Muscle of leg (tissue), 11 donors: Measurements from ENCODE around the gene LRRC15. TPM values are rescaled to one million over a fixed set of nuclear protein-coding genes. Genes with fewer than 3 reads are reported as not detected.

Experiments
- DNase-seq: peaks from one replicate; pipeline ENCODE4 v3.0.0; 2013
- H3K27ac ChIP-seq: one replicate; pipeline ENCODE4 v1.5.1; 2013; ENCODE audit warnings: mild to moderate bottlenecking, low read length, control low read depth
- H3K27me3 ChIP-seq: one replicate; pipeline ENCODE4 v1.6.1; 2013; ENCODE audit warnings: low read length; ENCODE audit not compliant: control insufficient read depth, insufficient read depth
- H3K36me3 ChIP-seq: one replicate; pipeline ENCODE4 v1.6.1; 2013; ENCODE audit warnings: low read length; ENCODE audit not compliant: control insufficient read depth, insufficient read depth
- H3K4me1 ChIP-seq: one replicate; pipeline ENCODE4 v1.6.1; 2013; ENCODE audit warnings: low read length; ENCODE audit not compliant: control insufficient read depth, insufficient read depth
- H3K4me3 ChIP-seq: one replicate; pipeline ENCODE4 v1.5.1; 2013; ENCODE audit warnings: low read length, control low read depth
- H3K9me3 ChIP-seq: replicated peaks from 2 replicates; pipeline ENCODE4 v1.6.1; 2013; ENCODE audit warnings: low read depth, low read length; ENCODE audit not compliant: control insufficient read depth
- WGBS: methylation state at CpG from one replicate; pipeline ENCODE4 v1.1.5; 2013; ENCODE audit warnings: missing lambda C conversion rate; ENCODE audit not compliant: insufficient coverage; 5-methylcytosine and 5-hydroxymethylcytosine counted together
- polyA plus RNA-seq, 8 donors: library from polyadenylated mRNA; unstranded; fragments of 120-200 nt; gene quantifications; one replicate each; pipeline versions ENCODE4 v1.2.1 to v1.2.3, GENCODE V29; 2013; ENCODE audit warnings: inconsistent platforms in 1 of 8, low replicate concordance in 1 of 8; ENCODE audit not compliant: insufficient read length in 8 of 8, insufficient read depth in 1 of 8
- total RNA-seq: library from RNA; stranded (reverse); fragments of 120-200 nt; gene quantifications from one replicate; pipeline ENCODE4 v1.2.4, GENCODE V29; 2013

The LRRC15 gene
- total and polyA plus RNA-seq, 9 donors: 0.23 to 1.7 (median 0.61) TPM

DNA sequence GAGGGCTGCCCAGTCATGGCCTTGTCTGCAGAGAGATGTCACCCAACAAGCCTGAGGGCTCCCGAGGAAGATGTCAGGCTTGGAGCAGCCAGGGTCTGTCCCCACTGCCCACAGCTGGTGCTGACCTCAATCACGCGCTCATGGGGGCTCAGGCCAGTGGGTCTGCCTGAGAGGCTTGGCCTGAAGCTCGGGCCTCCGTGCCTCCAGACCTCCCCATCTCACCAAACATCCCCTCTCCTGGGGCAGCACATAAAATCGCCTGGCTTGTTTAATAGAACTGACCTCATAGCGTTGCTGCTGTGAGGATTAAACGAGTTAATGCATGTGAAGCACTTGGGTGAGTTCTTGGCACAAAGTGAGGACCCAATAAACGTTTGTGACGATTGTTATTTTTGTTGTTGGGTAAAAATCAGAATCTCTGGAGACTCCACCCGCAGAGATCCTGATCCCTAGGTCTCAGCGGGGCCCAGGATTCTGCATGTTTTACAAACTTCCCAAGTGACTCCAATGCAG is 3.5 kb downstream of the LRRC15 start:
- no peak overlapping the region for H3K4me3 ChIP-seq
- H3K27ac ChIP-seq: no peak overlapping the region
- H3K27me3 ChIP-seq: peaks cover 34% of the 10 kb centered on the region
- no peaks in the 10 kb centered on the region for H3K36me3 ChIP-seq
- no peak for DNase-seq
- WGBS: 62% methylated on average over 9 of the region's 12 CpGs
- H3K4me1 ChIP-seq: peaks cover 44% of the 10 kb centered on the region
- no peaks in the 10 kb centered on the region for H3K9me3 ChIP-seq

DNA sequence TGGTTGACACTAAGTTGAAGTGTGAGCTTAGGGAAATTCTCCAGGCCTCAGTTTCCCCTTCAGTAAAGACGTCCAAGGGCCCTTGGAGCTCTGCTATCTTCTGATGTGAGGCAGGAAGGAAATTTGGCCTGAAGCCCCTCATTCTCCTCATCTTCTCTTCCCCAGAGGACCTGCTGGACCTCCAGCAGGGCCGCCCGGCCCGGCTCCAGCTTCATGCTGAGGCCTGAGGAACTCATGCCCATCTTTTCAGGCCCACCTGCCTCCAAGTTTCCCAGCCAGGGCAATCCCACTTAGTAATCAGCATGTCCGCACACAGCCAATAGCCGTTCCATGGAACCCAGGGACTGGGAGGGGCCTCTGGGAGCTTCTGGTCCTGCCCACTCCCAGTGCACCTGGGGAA is 4.0 kb downstream of the LRRC15 start:
- Histone ChIP-seq H3K27ac (no peak overlapping the region), H3K4me3 (no peak overlapping the region), H3K9me3 (no peaks in the 10 kb centered on the region), H3K36me3 (no peaks in the 10 kb centered on the region), H3K27me3 (peaks cover 33% of the 10 kb centered on the region), H3K4me1 (peaks cover 44% of the 10 kb centered on the region)
- 80% methylated on average over 5 of the region's 6 CpGs for WGBS
- DNase-seq: no peak

- peak; percentile 91 for DNase-seq
These were observed 4.7 kb downstream of the LRRC15 start for GRCh38 chr3:194364652-194365434.

GRCh38 chr3:194364314-194364651 is 5.3 kb downstream of the LRRC15 start:
- H3K4me1 ChIP-seq: peaks cover 37% of the 10 kb centered on the region
- H3K4me3 ChIP-seq: no peak overlapping the region
- no CpG with 5 or more reads among the region's 3 CpGs for WGBS
- peaks cover 30% of the 10 kb centered on the region for H3K27me3 ChIP-seq
- no peaks in the 10 kb centered on the region for H3K9me3 ChIP-seq
- no peaks in the 10 kb centered on the region for H3K36me3 ChIP-seq
- H3K27ac ChIP-seq: peak overlapping the region; percentile 65
- DNase-seq: peak; percentile 18

More at GRCh38 chr3:194364652-194365434, 4.7 kb downstream of the LRRC15 start:
- no peak overlapping the region for H3K4me3 ChIP-seq
- no peaks in the 10 kb centered on the region for H3K9me3 ChIP-seq
- H3K4me1 ChIP-seq: peaks cover 43% of the 10 kb centered on the region
- H3K36me3 ChIP-seq: no peaks in the 10 kb centered on the region
- H3K27ac ChIP-seq: peak overlapping the region; percentile 65
- H3K27me3 ChIP-seq: peaks cover 33% of the 10 kb centered on the region
- 22% methylated on average over 9 of the region's 20 CpGs for WGBS

DNA sequence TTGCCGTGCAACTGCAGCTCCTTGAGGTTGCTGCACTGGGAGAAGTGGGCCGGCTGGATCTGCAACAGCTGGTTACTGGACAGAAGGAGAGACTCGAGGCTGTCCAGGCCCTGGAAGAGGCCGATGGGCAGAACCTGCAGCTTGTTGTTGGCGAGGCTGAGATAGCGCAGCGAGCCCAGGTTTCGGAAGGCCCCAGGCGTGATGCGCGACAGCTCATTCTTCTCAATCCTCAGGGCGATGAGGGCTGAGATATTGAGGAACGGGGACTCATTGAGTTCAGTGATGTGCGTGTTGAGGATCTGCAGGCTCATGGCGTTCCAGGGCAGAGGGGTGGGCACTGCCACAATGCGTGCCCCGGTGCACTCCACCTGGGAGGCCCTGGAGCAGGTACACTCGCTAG is 9.0 kb downstream of the LRRC15 start:
- H3K27me3 ChIP-seq: peaks cover 32% of the 10 kb centered on the region
- WGBS: 93% methylated on average over 18 of the region's 18 CpGs

DNA sequence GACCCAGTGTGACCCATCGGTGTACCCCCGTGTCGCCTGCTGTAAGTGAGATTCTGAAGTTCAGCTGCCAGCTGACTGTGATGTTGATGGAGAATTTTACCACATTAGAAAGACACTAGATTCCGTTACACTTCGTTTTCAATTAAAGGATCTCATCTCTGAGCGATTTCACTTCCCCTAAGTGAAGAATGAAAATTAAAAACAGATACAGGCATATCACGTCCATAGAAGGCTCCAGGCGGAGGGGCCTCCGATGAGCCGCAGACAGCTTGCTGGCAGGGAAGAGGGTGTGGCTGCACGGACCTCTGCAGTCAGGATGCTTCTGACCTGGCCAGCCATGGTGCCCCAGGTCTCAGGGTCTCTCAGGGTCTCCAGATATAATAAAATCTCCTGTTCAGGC is 11.9 kb downstream of the LRRC15 start:
- H3K4me1 ChIP-seq: no peaks in the 10 kb centered on the region
- 73% methylated on average over 4 of the region's 11 CpGs for WGBS
- no peak overlapping the region for H3K27ac ChIP-seq
- H3K9me3 ChIP-seq: no peaks in the 10 kb centered on the region
- peaks cover 35% of the 10 kb centered on the region for H3K27me3 ChIP-seq
- H3K36me3 ChIP-seq: no peaks in the 10 kb centered on the region
- no peak for DNase-seq
- H3K4me3 ChIP-seq: no peak overlapping the region

More for the DNA sequence above, 9.0 kb downstream of the LRRC15 start:
- H3K4me1 ChIP-seq: peaks cover 17% of the 10 kb centered on the region
- no peak for DNase-seq
- H3K9me3 ChIP-seq: no peaks in the 10 kb centered on the region
- no peaks in the 10 kb centered on the region for H3K36me3 ChIP-seq
- no peak overlapping the region for H3K27ac ChIP-seq
- no peak overlapping the region for H3K4me3 ChIP-seq

DNA sequence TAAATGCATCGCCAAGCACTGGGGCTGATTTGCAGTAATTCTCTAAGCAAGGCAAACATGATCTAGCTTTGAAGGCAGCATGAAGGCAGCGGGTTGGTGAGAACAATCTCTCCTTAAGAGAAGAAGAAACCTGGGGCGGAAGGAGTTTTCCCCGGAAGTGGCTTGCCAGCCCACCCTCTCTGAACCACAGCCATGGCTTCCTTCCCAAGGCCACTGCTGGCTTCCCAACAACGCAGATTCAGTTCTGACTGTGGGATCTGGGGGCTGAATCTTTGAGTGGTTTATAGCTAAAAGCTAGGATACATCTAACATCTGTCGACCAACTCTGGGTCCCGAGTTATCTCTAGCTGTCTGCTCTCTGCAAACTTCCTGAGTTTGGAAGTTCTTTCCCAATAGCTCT is 14.2 kb downstream of the LRRC15 start:
- H3K27ac ChIP-seq: no peak overlapping the region
- no peak overlapping the region for H3K4me3 ChIP-seq
- H3K36me3 ChIP-seq: no peaks in the 10 kb centered on the region
- DNase-seq: no peak
- no peaks in the 10 kb centered on the region for H3K9me3 ChIP-seq
- H3K4me1 ChIP-seq: no peaks in the 10 kb centered on the region
- peaks cover 28% of the 10 kb centered on the region for H3K27me3 ChIP-seq
- WGBS: 61% methylated on average over 3 of the region's 7 CpGs

DNA sequence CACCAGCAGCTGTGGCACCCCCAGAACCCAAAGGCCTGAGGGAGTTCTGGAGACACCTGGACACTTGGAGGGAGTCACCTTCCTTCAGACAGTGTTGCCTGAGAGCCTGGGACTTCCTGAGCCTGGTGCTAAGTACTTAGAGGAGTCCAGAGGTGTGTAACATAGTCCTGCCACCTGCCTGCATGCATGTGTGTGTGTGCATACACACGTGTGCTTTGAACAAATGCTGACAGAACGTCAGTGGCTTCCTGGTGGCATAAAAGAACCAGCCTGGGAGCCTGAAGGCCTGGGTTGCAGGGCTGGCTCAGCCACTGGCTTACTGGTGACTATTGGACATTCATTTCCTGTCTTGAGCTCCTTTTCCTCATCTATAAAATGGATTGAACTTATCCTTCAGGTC is 15.2 kb downstream of the LRRC15 start:
- DNase-seq: no peak
- H3K4me1 ChIP-seq: no peaks in the 10 kb centered on the region
- peaks cover 21% of the 10 kb centered on the region for H3K27me3 ChIP-seq
- no peaks in the 10 kb centered on the region for H3K36me3 ChIP-seq
- no peak overlapping the region for H3K27ac ChIP-seq
- H3K9me3 ChIP-seq: no peaks in the 10 kb centered on the region
- 65% methylated on average over 2 of the region's 2 CpGs for WGBS
- H3K4me3 ChIP-seq: no peak overlapping the region

GRCh38 chr3:194352667-194353246 is 16.8 kb downstream of the LRRC15 start:
- WGBS: 95% methylated on average over 6 of the region's 10 CpGs
- no peaks in the 10 kb centered on the region for H3K9me3 ChIP-seq
- H3K4me3 ChIP-seq: no peak overlapping the region
- DNase-seq: no peak
- peaks cover 18% of the 10 kb centered on the region for H3K27me3 ChIP-seq
- H3K4me1 ChIP-seq: no peaks in the 10 kb centered on the region
- no peaks in the 10 kb centered on the region for H3K36me3 ChIP-seq
- no peak overlapping the region for H3K27ac ChIP-seq

GRCh38 chr3:194351952-194352536 is 17.5 kb downstream of the LRRC15 start:
- H3K27ac ChIP-seq: no peak overlapping the region
- H3K36me3 ChIP-seq: no peaks in the 10 kb centered on the region
- H3K4me3 ChIP-seq: no peak overlapping the region
- DNase-seq: no peak
- peaks cover 12% of the 10 kb centered on the region for H3K27me3 ChIP-seq
- no peaks in the 10 kb centered on the region for H3K4me1 ChIP-seq
- no peaks in the 10 kb centered on the region for H3K9me3 ChIP-seq
- WGBS: 98% methylated on average over 14 of the region's 14 CpGs
